GM19240 (cell line): ENCODE measurements around the gene FMOD.
"Not testable (repeated sequence)": the region's sequence is repeated elsewhere in the genome, so short reads cannot be mapped to it uniquely, and the experiment has no call there.

Experiments
- DNase-seq: peaks from one replicate; pipeline ENCODE4 v3.0.0; 2011; ENCODE audit warnings: low spot score; ENCODE audit not compliant: insufficient read length

Gene FMOD

GRCh38 chr1:203306965-203307541, 43.9 kb downstream of the FMOD start:
- no peak for DNase-seq

- DNase-seq = no peak
These were observed 44.6 kb downstream of the FMOD start for GRCh38 chr1:203306089-203306964.

GRCh38 chr1:203305809-203306088, 45.2 kb downstream of the FMOD start:
- DNase-seq = no peak

- peak; percentile 63 for DNase-seq
These were observed 45.8 kb downstream of the FMOD start, which contains the start of gene BTG2 for GRCh38 chr1:203304919-203305808. Gene BTG2, plus strand, starts transcription at chr1:203305519. Its CDS starts 88 bp downstream, at chr1:203305607.

- no peak for DNase-seq
These were observed 46.5 kb downstream of the FMOD start for GRCh38 chr1:203304391-203304918.

GRCh38 chr1:203302894-203303293, 48.0 kb downstream of the FMOD start:
- DNase-seq = no peak

GRCh38 chr1:203302456-203302855, 48.5 kb downstream of the FMOD start:
- no peak for DNase-seq

GRCh38 chr1:203301331-203301668, 49.6 kb downstream of the FMOD start:
- no peak for DNase-seq

GRCh38 chr1:203300441-203301330, 50.2 kb downstream of the FMOD start:
- DNase-seq = no peak

GRCh38 chr1:203299719-203300429, 51.0 kb downstream of the FMOD start:
- DNase-seq = not testable (repeated sequence)

GRCh38 chr1:203299169-203299568, 51.8 kb downstream of the FMOD start:
- no peak for DNase-seq

GRCh38 chr1:203296460-203297073, 54.4 kb downstream of the FMOD start:
- no peak for DNase-seq

GRCh38 chr1:203295796-203296195, 55.1 kb downstream of the FMOD start:
- no peak for DNase-seq

GRCh38 chr1:203291201-203292096, 59.5 kb downstream of the FMOD start:
- DNase-seq = no peak
